Gastrocnemius medialis (tissue), 4 donors: ENCODE data around the gene RPAIN.

Experiments used
- CTCF ChIP-seq, 5 experiments: fragments of 450-650 bp in 3 of 5; fragments of 200-600 bp in 2 of 5; sonication (generic) in 2 of 5; IDR thresholded peaks in 4 of 5; conservative IDR thresholded peaks in 1 of 5; 1 replicate in 4 of 5; 2 replicates in 1 of 5; pipeline ENCODE4 v1.5.1; 2016 to 2019; ENCODE audit warnings: antibody characterized with exemption in 5 of 5, mild to moderate bottlenecking in 3 of 5, moderate library complexity in 3 of 5
- POLR2A ChIP-seq, 2 donors: fragments of 450-650 bp; IDR thresholded peaks; one replicate each; pipeline ENCODE4 v1.6.1; 2017; ENCODE audit warnings: antibody characterized with exemption in 2 of 2, mild to moderate bottlenecking in 2 of 2, moderate library complexity in 2 of 2

DNA sequence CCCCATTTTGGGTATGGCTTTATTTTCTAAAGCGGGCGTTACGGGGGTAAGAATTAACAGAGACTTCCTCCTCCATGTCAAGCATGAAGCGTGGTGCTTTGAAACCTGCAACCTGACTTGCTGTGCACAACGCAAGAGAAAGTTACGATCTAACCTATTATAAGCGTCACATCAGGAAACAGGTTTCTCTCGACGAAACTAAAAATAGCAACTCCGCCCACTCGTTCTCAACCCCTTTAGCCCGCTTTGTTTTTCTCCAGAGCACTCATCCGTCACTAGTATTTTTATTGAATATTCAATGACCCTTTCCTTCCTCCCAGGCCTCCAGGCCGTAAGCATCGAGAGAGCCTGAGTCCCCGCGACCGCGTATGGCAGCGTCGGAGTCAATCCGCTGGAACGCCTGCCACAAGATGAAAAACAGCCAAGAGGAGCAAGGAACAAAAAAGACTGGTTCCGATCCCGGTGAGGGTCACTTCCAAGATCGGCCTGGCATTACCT is 1.1 kb upstream of the RPAIN start:
- no peak for TF ChIP-seq CTCF (IDR thresholded peaks at IDR 0.05 in 4 of 5, conservative IDR thresholded peaks at IDR 0.05 in 1 of 5)
- TF ChIP-seq POLR2A (IDR thresholded peaks at IDR 0.05): no peak
